HG02981 (cell line): ENCODE data around the gene CAPN8.

ENCODE experiments used
- ATAC-seq: cut with Tn5 transposase; IDR thresholded peaks from one replicate; pipeline ENCODE4 v1.9.1; 2021; ENCODE audit warnings: mild to moderate bottlenecking, moderate library complexity; ENCODE audit not compliant: unreplicated experiment

The CAPN8 gene

GRCh38 chr1:223702735-223703667 lies 37.5 kb upstream of the CAPN8 start:
- no peak for ATAC-seq

- ATAC-seq = no peak
These were observed 35.6 kb upstream of the CAPN8 start for GRCh38 chr1:223700942-223701637.

- ATAC-seq = no peak
These were observed 35.0 kb upstream of the CAPN8 start for GRCh38 chr1:223700388-223700918.

- no peak for ATAC-seq
These were observed 30.4 kb upstream of the CAPN8 start for GRCh38 chr1:223695941-223696340.

DNA sequence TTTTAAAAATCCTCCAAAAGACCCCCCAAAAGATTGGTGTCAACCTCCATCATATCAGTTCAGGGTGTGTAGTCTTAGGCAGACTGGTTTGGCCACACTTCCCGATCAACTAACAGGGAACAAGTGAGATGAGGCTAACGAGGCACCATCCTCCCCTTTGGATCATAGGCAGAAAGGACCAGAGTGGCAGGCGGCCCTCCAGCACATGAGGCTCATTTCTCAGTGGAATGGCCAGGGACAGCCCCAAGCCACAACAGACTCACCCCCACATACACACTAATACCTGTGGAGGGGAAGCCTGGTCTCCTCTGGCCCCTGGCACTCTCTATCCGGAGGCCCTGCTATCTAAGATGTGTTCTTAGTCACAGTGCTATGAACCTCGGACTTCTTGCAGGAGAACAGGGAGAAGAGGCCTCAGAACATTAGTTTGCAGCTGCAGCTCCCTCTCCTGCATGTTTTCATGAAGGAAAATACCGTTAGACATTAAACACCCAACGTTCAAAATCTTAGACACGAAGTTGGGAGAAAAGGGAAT lies 29.6 kb upstream of the CAPN8 start:
- ATAC-seq = no peak

GRCh38 chr1:223691121-223691520 lies 25.6 kb upstream of the CAPN8 start:
- ATAC-seq = no peak

- ATAC-seq = no peak
These were observed 18.9 kb upstream of the CAPN8 start for GRCh38 chr1:223684488-223684792.

- no peak for ATAC-seq
These were observed 18.3 kb upstream of the CAPN8 start for GRCh38 chr1:223683586-223684487.

GRCh38 chr1:223682502-223682901 lies 17.0 kb upstream of the CAPN8 start:
- ATAC-seq = no peak

DNA sequence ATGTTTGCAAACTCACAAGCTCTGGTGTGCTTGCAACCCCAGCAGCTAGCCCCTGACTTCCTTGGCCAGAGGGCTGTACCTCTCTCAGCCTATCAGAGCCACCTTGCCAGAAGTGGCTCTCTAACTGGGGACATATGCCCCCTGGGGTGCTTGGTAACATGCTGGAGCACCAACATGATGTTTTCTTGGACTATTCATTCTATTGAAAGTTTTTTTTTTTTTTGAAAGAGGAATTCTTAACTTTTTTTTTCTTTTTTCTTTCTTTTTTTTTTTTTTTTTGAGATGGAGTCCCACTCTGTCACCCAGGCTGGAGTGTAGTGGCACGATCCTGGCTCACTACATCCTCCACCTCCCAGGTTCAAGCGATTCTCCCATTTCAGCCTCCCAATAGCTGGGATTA lies 14.7 kb upstream of the CAPN8 start:
- ATAC-seq = no peak

DNA sequence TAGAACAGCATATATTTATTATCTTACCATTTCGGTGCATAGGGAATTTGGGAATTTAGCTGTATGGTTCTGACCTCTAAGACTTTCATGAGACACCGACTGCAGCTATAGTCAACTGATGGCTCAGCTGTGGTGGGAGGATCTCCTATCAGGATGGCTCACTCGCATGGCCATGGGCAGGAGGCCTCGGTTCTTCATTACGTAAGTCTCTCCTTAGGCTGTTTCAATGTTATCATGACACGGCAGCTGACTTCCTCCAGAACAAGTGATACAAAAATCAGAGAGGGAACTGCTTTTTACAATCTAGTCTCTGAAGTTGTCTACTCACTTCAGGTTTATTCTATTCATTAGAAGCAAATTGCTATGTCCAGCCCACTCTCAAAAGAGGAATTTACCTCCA lies 13.3 kb upstream of the CAPN8 start:
- ATAC-seq = no peak

- ATAC-seq = no peak
These were observed 8.8 kb upstream of the CAPN8 start for GRCh38 chr1:223674119-223674890.

DNA sequence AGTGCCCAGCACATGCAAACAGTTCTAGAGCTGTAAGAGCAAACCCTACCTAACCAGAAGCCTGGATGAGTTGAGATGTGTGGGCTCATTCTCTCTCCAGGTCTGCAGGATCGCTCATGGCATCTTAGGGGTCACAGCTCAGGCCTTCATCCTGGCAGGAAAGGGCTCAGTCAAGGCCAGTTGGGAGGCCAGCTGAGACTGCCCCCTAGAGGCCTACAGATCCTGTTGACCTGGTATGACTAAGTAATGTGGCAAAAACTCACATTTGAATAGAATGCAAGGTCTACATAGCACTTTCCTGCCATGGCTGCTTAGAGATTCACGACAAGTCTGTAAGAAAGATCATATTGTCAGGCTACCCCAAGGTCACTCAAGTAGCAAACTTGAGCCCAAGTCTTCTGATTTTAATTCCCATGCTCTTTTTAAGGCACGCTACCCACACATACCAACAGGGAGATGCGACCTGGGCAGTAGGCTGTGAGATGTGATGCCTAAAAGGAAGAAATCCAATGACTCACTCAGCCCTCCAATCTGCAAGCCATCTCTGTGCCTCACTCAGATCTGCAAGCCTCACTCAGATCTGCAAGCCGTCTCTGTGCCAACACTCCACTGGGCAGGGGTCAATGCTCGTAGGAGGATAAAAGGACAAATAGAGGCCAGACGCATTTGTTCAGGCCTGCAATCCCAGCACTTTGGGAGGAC lies 5.1 kb upstream of the CAPN8 start:
- ATAC-seq = no peak

GRCh38 chr1:223669003-223669795 lies 3.7 kb upstream of the CAPN8 start:
- no peak for ATAC-seq

DNA sequence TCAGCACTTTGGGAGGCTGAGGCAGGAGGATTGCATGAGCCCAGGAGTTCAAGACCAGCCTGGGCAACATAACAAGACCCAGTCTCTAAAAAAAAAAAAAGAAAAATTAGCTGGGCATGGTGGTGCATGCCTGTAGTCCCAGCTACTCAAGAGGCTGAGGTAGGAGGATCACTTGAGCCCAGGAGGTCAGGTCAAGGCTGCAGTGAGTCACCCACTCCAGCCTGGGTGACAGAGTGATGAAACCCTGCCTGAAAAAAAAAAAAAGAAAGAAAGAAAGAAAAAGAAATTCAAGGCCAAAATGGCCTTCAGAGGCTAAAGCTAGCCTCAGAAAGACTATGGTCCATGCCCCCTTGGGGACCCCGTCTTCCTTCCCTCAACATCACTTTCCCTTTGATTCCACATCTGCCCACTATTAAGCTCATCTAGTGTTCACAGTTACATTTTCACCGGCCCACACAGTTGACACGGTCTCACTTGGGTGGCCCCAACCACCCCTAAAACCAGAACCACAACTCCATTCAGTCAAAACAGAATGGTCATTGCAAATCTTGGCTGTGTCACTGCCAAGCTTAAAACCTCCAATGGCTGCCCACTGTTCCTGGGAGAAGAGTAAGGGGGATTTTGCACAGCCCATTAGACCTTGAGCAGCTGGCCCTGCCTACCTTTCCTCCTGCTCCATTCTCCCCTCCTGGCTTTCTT lies 2.1 kb upstream of the CAPN8 start:
- no peak for ATAC-seq

- no peak for ATAC-seq
These were observed 1.4 kb downstream of the CAPN8 start for GRCh38 chr1:223664106-223664505.

DNA sequence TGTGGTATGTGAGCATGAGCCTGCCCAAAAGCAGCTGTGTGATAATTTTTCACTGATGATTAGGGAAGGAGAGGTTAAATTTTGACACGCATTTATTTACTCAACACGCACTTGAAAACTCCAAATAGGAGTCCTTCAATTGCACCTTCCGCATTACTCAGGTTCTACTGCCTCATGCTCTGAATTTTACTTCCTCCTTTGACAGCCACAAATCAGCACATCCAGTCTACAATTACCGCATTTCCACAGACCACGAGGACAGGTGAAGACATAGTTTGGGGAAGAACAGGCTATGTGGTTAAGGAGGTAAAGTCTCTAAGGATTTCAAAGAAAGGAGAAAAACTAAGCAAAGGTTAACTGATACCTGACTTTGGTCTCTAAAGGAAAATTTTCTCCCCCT lies 2.6 kb downstream of the CAPN8 start:
- ATAC-seq = no peak

DNA sequence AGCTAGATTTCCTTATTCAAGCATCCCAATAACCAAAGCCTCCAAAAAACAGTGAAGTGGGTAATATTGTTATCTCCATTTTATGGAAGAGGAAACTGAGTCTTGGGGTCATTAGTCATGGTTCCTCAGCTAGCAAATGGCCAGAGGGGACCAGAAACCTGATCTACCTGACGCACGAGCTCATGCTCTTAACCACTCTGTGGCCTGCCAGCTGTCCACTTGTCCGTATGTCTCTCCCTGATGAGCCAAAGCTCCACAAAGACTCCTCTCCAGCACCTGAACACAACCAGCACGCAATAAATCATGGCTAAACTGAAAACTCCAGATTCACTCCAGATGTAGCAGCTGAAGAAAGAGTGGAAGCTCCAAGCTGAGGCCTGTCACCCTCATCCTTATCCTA lies 5.8 kb downstream of the CAPN8 start:
- ATAC-seq = no peak
